ENCODE measurements around the gene NUDT7. TPM values are rescaled to one million over a fixed set of nuclear protein-coding genes. Genes with fewer than 3 reads are reported as not detected.

NUDT7 gene
- not detected for polyA plus RNA-seq (2012; ENCODE audit: insufficient read length, low read depth)

GRCh38 chr16:77722309-77723107, at the start of gene NUDT7:
TSS of gene NUDT7 (plus strand) at chr16:77722514. CDS start at chr16:77722583, 69 bp downstream.
- TF ChIP-seq, protein P1, sequence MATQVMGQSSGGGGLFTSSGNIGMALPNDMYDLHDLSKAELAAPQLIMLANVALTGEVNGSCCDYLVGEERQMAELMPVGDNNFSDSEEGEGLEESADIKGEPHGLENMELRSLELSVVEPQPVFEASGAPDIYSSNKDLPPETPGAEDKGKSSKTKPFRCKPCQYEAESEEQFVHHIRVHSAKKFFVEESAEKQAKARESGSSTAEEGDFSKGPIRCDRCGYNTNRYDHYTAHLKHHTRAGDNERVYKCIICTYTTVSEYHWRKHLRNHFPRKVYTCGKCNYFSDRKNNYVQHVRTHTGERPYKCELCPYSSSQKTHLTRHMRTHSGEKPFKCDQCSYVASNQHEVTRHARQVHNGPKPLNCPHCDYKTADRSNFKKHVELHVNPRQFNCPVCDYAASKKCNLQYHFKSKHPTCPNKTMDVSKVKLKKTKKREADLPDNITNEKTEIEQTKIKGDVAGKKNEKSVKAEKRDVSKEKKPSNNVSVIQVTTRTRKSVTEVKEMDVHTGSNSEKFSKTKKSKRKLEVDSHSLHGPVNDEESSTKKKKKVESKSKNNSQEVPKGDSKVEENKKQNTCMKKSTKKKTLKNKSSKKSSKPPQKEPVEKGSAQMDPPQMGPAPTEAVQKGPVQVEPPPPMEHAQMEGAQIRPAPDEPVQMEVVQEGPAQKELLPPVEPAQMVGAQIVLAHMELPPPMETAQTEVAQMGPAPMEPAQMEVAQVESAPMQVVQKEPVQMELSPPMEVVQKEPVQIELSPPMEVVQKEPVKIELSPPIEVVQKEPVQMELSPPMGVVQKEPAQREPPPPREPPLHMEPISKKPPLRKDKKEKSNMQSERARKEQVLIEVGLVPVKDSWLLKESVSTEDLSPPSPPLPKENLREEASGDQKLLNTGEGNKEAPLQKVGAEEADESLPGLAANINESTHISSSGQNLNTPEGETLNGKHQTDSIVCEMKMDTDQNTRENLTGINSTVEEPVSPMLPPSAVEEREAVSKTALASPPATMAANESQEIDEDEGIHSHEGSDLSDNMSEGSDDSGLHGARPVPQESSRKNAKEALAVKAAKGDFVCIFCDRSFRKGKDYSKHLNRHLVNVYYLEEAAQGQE (IDR thresholded peaks at IDR 0.05; ENCODE audit: insufficient read depth in 1 of 2, low read depth in 2 of 2, low read length in 2 of 2): no peak
- 0 out of 2 replicates have a peak, but pooled peaks have one; percentile 49 for TF ChIP-seq POLR2AphosphoS5 (IDR thresholded peaks at IDR 0.05; ENCODE audit: low read depth, low read length)

DNA sequence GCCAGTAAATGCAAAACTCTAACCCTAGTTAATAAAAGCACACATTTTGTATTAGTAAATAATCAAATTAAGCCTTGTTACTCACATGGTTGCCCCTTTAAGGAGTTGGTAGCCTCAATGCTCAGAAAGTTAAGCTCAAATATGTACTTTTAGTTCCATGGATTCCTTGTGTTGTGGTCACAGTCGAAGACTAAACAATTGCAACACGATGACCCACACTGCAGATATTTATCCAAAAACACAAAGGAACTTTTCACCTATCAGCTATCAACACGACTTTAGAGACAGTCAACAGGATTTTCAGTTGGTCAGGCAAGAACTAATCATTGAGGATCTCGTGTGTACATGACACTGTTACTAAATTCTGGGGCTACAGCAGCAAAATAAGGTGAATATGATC, 47.4 kb upstream of the NUDT7 start:
- TF ChIP-seq TAF1 (IDR thresholded peaks at IDR 0.05; ENCODE audit: borderline replicate concordance, insufficient read depth, low read length) (no peak), SIN3A (IDR thresholded peaks at IDR 0.05; ENCODE audit: borderline replicate concordance, insufficient read depth, low read length) (no peak), POLR2AphosphoS5 (IDR thresholded peaks at IDR 0.05; ENCODE audit: low read depth, low read length) (no peak), FOXP2 (optimal IDR thresholded peaks at IDR 0.05; ENCODE audit: borderline replicate concordance, extremely low read depth, extremely low read length, insufficient read depth) (no peak)
- TF ChIP-seq, protein P1 (IDR thresholded peaks at IDR 0.05; ENCODE audit: insufficient read depth in 1 of 2, low read depth in 2 of 2, low read length in 2 of 2): no peak

GRCh38 chr16:77675464-77676324, 46.6 kb upstream of the NUDT7 start:
- TF ChIP-seq POLR2AphosphoS5 (IDR thresholded peaks at IDR 0.05; ENCODE audit: low read depth, low read length) (no peak), SIN3A (IDR thresholded peaks at IDR 0.05; ENCODE audit: borderline replicate concordance, insufficient read depth, low read length) (no peak), TAF1 (IDR thresholded peaks at IDR 0.05; ENCODE audit: borderline replicate concordance, insufficient read depth, low read length) (no peak), FOXP2 (optimal IDR thresholded peaks at IDR 0.05; ENCODE audit: borderline replicate concordance, extremely low read depth, extremely low read length, insufficient read depth) (no peak)
- TF ChIP-seq, protein P1 (IDR thresholded peaks at IDR 0.05; ENCODE audit: insufficient read depth in 1 of 2, low read depth in 2 of 2, low read length in 2 of 2): no peak

DNA sequence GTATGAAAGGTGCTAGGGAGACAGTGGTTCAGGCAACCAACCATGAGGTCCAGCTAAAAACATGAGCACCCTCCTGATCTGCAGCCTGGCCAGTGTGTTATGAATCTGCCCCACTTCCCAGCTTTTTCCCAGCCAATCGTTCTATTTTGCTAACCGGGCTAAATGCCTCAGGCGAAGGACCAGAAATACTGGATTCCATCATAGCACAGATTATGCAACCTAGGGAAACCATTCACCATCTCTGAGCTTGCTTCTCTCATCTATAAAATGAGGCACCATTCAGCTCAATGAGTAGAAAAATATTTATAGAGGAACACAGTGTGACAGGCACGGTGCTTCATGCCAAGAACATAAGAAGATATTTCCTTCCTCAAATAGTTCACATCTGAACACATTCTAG, 45.2 kb upstream of the NUDT7 start:
- TF ChIP-seq POLR2AphosphoS5 (IDR thresholded peaks at IDR 0.05; ENCODE audit: low read depth, low read length) (no peak), FOXP2 (optimal IDR thresholded peaks at IDR 0.05; ENCODE audit: borderline replicate concordance, extremely low read depth, extremely low read length, insufficient read depth) (no peak), TAF1 (IDR thresholded peaks at IDR 0.05; ENCODE audit: borderline replicate concordance, insufficient read depth, low read length) (no peak), SIN3A (IDR thresholded peaks at IDR 0.05; ENCODE audit: borderline replicate concordance, insufficient read depth, low read length) (no peak)
- TF ChIP-seq, protein P1 (IDR thresholded peaks at IDR 0.05; ENCODE audit: insufficient read depth in 1 of 2, low read depth in 2 of 2, low read length in 2 of 2): no peak
